HL-60 (cell line): ENCODE measurements around the gene MYL12B.

Experiments
- GABPA ChIP-seq: IDR thresholded peaks from 2 replicates; pipeline ENCODE4 v1.6.1; 2012; ENCODE audit warnings: low read depth
- TF ChIP-seq, protein P1 (sequence below): IDR thresholded peaks from one replicate; pipeline ENCODE4 v1.5.1; 2011; ENCODE audit warnings: low read length, control low read depth, inconsistent platforms; ENCODE audit not compliant: insufficient read depth
- TF ChIP-seq, protein P2 (sequence below): IDR thresholded peaks from 2 replicates; pipeline ENCODE4 v1.6.1; 2012; ENCODE audit warnings: low read depth; ENCODE audit not compliant: insufficient replicate concordance

DNA sequence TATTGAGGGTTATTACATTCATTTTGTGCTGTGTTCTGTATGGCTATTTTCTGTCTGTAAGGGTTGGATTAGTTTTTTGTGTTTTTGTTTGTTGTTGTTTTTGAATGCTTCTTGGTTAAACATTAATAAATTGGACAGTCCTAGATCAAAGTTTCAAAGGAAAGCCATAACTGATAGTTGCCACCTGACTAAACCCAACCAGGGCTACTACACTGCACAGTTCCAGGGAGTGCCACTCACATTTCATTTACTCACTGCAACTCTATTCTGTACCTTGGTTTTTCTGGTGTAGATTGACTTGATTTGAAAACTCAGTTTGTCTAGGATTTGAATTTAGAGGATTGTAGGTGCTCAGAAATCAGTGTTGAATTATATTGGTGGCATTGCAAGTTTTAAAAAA lies 6.4 kb downstream of the MYL12B start:
- TF ChIP-seq, protein P1, sequence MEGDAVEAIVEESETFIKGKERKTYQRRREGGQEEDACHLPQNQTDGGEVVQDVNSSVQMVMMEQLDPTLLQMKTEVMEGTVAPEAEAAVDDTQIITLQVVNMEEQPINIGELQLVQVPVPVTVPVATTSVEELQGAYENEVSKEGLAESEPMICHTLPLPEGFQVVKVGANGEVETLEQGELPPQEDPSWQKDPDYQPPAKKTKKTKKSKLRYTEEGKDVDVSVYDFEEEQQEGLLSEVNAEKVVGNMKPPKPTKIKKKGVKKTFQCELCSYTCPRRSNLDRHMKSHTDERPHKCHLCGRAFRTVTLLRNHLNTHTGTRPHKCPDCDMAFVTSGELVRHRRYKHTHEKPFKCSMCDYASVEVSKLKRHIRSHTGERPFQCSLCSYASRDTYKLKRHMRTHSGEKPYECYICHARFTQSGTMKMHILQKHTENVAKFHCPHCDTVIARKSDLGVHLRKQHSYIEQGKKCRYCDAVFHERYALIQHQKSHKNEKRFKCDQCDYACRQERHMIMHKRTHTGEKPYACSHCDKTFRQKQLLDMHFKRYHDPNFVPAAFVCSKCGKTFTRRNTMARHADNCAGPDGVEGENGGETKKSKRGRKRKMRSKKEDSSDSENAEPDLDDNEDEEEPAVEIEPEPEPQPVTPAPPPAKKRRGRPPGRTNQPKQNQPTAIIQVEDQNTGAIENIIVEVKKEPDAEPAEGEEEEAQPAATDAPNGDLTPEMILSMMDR: no peak
- TF ChIP-seq GABPA: no peak
- TF ChIP-seq, protein P2, sequence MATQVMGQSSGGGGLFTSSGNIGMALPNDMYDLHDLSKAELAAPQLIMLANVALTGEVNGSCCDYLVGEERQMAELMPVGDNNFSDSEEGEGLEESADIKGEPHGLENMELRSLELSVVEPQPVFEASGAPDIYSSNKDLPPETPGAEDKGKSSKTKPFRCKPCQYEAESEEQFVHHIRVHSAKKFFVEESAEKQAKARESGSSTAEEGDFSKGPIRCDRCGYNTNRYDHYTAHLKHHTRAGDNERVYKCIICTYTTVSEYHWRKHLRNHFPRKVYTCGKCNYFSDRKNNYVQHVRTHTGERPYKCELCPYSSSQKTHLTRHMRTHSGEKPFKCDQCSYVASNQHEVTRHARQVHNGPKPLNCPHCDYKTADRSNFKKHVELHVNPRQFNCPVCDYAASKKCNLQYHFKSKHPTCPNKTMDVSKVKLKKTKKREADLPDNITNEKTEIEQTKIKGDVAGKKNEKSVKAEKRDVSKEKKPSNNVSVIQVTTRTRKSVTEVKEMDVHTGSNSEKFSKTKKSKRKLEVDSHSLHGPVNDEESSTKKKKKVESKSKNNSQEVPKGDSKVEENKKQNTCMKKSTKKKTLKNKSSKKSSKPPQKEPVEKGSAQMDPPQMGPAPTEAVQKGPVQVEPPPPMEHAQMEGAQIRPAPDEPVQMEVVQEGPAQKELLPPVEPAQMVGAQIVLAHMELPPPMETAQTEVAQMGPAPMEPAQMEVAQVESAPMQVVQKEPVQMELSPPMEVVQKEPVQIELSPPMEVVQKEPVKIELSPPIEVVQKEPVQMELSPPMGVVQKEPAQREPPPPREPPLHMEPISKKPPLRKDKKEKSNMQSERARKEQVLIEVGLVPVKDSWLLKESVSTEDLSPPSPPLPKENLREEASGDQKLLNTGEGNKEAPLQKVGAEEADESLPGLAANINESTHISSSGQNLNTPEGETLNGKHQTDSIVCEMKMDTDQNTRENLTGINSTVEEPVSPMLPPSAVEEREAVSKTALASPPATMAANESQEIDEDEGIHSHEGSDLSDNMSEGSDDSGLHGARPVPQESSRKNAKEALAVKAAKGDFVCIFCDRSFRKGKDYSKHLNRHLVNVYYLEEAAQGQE: no peak
